ENCODE data around the gene MAFB. TPM values are rescaled to one million over a fixed set of nuclear protein-coding genes. Genes with fewer than 3 reads are reported as not detected.
A peak's percentile ranks its signal among the peaks of the same experiment; 100 is the strongest.
"Not testable (repeated sequence)": the region's sequence is repeated elsewhere in the genome, so short reads cannot be mapped to it uniquely, and the experiment has no call there.

Gene MAFB
- 2.0 and 2.3 TPM in 2 replicates for total RNA-seq

GRCh38 chr20:40689100-40689942 is at the start of gene MAFB:
Gene MAFB (minus strand): TSS chr20:40689236. CDS start chr20:40688850, 386 bp downstream.
- intact Hi-C loops (cut with micrococcal nuclease) = loop anchor here (10.0 kb wide), 1 partner anchor 805 kb away; no protein-coding TSS in a partner anchor
- DNase-seq (ENCODE audit: low spot score) = peak; percentile 13
- Mint-ChIP-seq H3K4me1 (ENCODE audit: low read depth) (no peaks in the 10 kb centered on the region), H3K27me3 (ENCODE audit: insufficient read depth) (peaks cover 79% of the 10 kb centered on the region), H3K4me3 (peak within 1 kb of the TSS; percentile 66), H3K27ac (peak within 1 kb of the TSS; percentile 70), H3K9me3 (no peaks in the 10 kb centered on the region), H3K36me3 (ENCODE audit: low read depth) (no peaks in the 10 kb centered on the region)

GRCh38 chr20:40736468-40736867 is 47.4 kb upstream of the MAFB start:
- intact Hi-C loops (cut with micrococcal nuclease); H3K36me3 Mint-ChIP-seq (ENCODE audit: low read depth); H3K4me1 Mint-ChIP-seq (ENCODE audit: low read depth); H3K4me3 Mint-ChIP-seq; DNase-seq (ENCODE audit: low spot score); H3K27ac Mint-ChIP-seq; H3K9me3 Mint-ChIP-seq; H3K27me3 Mint-ChIP-seq (ENCODE audit: insufficient read depth): not testable (repeated sequence)

GRCh38 chr20:40728996-40729395 is 40.0 kb upstream of the MAFB start:
- intact Hi-C loops (cut with micrococcal nuclease) = no loop called here
- no peak for DNase-seq (ENCODE audit: low spot score)
- Mint-ChIP-seq H3K27me3 (ENCODE audit: insufficient read depth) (peaks cover 20% of the 10 kb centered on the region), H3K9me3 (no peaks in the 10 kb centered on the region), H3K27ac (no peak overlapping the region), H3K4me1 (ENCODE audit: low read depth) (no peaks in the 10 kb centered on the region), H3K4me3 (no peak overlapping the region), H3K36me3 (ENCODE audit: low read depth) (no peaks in the 10 kb centered on the region)

GRCh38 chr20:40728470-40728869 is 39.4 kb upstream of the MAFB start:
- Mint-ChIP-seq H3K36me3 (ENCODE audit: low read depth) (no peaks in the 10 kb centered on the region), H3K4me3 (no peak overlapping the region), H3K4me1 (ENCODE audit: low read depth) (no peaks in the 10 kb centered on the region), H3K27ac (no peak overlapping the region), H3K9me3 (no peaks in the 10 kb centered on the region), H3K27me3 (ENCODE audit: insufficient read depth) (peaks cover 18% of the 10 kb centered on the region)
- intact Hi-C loops (cut with micrococcal nuclease) = no loop called here
- DNase-seq (ENCODE audit: low spot score) = no peak

GRCh38 chr20:40727960-40728359 is 38.9 kb upstream of the MAFB start:
- intact Hi-C loops (cut with micrococcal nuclease) = no loop called here
- Mint-ChIP-seq H3K27ac (no peak overlapping the region), H3K27me3 (ENCODE audit: insufficient read depth) (peaks cover 17% of the 10 kb centered on the region), H3K4me3 (no peak overlapping the region), H3K36me3 (ENCODE audit: low read depth) (no peaks in the 10 kb centered on the region), H3K9me3 (no peaks in the 10 kb centered on the region), H3K4me1 (ENCODE audit: low read depth) (no peaks in the 10 kb centered on the region)
- DNase-seq (ENCODE audit: low spot score) = no peak

GRCh38 chr20:40726776-40727175 is 37.7 kb upstream of the MAFB start:
- Mint-ChIP-seq H3K9me3 (no peaks in the 10 kb centered on the region), H3K27ac (no peak overlapping the region), H3K27me3 (ENCODE audit: insufficient read depth) (peaks cover 19% of the 10 kb centered on the region), H3K4me1 (ENCODE audit: low read depth) (no peaks in the 10 kb centered on the region), H3K4me3 (no peak overlapping the region), H3K36me3 (ENCODE audit: low read depth) (no peaks in the 10 kb centered on the region)
- DNase-seq (ENCODE audit: low spot score) = no peak
- intact Hi-C loops (cut with micrococcal nuclease) = no loop called here

- Mint-ChIP-seq H3K36me3 (ENCODE audit: low read depth) (no peaks in the 10 kb centered on the region), H3K27me3 (ENCODE audit: insufficient read depth) (peaks cover 15% of the 10 kb centered on the region), H3K4me1 (ENCODE audit: low read depth) (no peaks in the 10 kb centered on the region), H3K9me3 (no peaks in the 10 kb centered on the region), H3K4me3 (no peak overlapping the region), H3K27ac (no peak overlapping the region)
- DNase-seq (ENCODE audit: low spot score) = no peak
- intact Hi-C loops (cut with micrococcal nuclease) = no loop called here
Measured at GRCh38 chr20:40724566-40724965, 35.5 kb upstream of the MAFB start.

- DNase-seq (ENCODE audit: low spot score) = no peak
- no peak overlapping the region for H3K27ac Mint-ChIP-seq
- H3K36me3 Mint-ChIP-seq (ENCODE audit: low read depth) = no peaks in the 10 kb centered on the region
- H3K27me3 Mint-ChIP-seq (ENCODE audit: insufficient read depth) = peaks cover 8% of the 10 kb centered on the region
- H3K9me3 Mint-ChIP-seq = no peaks in the 10 kb centered on the region
- intact Hi-C loops (cut with micrococcal nuclease) = no loop called here
- no peaks in the 10 kb centered on the region for H3K4me1 Mint-ChIP-seq (ENCODE audit: low read depth)
- H3K4me3 Mint-ChIP-seq = no peak overlapping the region
Measured at GRCh38 chr20:40720826-40721225, 31.8 kb upstream of the MAFB start.

GRCh38 chr20:40720099-40720498 is 31.1 kb upstream of the MAFB start:
- intact Hi-C loops (cut with micrococcal nuclease) = no loop called here
- Mint-ChIP-seq H3K36me3 (ENCODE audit: low read depth) (no peaks in the 10 kb centered on the region), H3K9me3 (no peaks in the 10 kb centered on the region), H3K4me1 (ENCODE audit: low read depth) (no peaks in the 10 kb centered on the region), H3K27ac (no peak overlapping the region), H3K4me3 (no peak overlapping the region), H3K27me3 (ENCODE audit: insufficient read depth) (peaks cover 3% of the 10 kb centered on the region)
- no peak for DNase-seq (ENCODE audit: low spot score)

GRCh38 chr20:40718982-40719729 is 30.1 kb upstream of the MAFB start:
- DNase-seq (ENCODE audit: low spot score) = no peak
- no peaks in the 10 kb centered on the region for H3K4me1 Mint-ChIP-seq (ENCODE audit: low read depth)
- H3K36me3 Mint-ChIP-seq (ENCODE audit: low read depth) = no peaks in the 10 kb centered on the region

GRCh38 chr20:40718214-40718977 is 29.4 kb upstream of the MAFB start:
- no peaks in the 10 kb centered on the region for H3K36me3 Mint-ChIP-seq (ENCODE audit: low read depth)
- no peak overlapping the region for H3K4me3 Mint-ChIP-seq
- intact Hi-C loops (cut with micrococcal nuclease) = no loop called here
- no peak for DNase-seq (ENCODE audit: low spot score)
- H3K4me1 Mint-ChIP-seq (ENCODE audit: low read depth) = no peaks in the 10 kb centered on the region
- H3K9me3 Mint-ChIP-seq = no peaks in the 10 kb centered on the region
- no peak overlapping the region for H3K27ac Mint-ChIP-seq
- peaks cover 3% of the 10 kb centered on the region for H3K27me3 Mint-ChIP-seq (ENCODE audit: insufficient read depth)

More at GRCh38 chr20:40718982-40719729, 30.1 kb upstream of the MAFB start:
- H3K9me3 Mint-ChIP-seq = no peaks in the 10 kb centered on the region
- intact Hi-C loops (cut with micrococcal nuclease) = no loop called here
- peaks cover 3% of the 10 kb centered on the region for H3K27me3 Mint-ChIP-seq (ENCODE audit: insufficient read depth)
- no peak overlapping the region for H3K4me3 Mint-ChIP-seq
- H3K27ac Mint-ChIP-seq = no peak overlapping the region

GRCh38 chr20:40717343-40717865 is 28.4 kb upstream of the MAFB start:
- intact Hi-C loops (cut with micrococcal nuclease) = no loop called here

More at GRCh38 chr20:40717343-40717865, 28.4 kb upstream of the MAFB start:
- H3K9me3 Mint-ChIP-seq = no peaks in the 10 kb centered on the region
- no peak for DNase-seq (ENCODE audit: low spot score)
- no peak overlapping the region for H3K27ac Mint-ChIP-seq
- H3K36me3 Mint-ChIP-seq (ENCODE audit: low read depth) = no peaks in the 10 kb centered on the region
- no peak overlapping the region for H3K4me3 Mint-ChIP-seq
- H3K4me1 Mint-ChIP-seq (ENCODE audit: low read depth) = no peaks in the 10 kb centered on the region
- no peaks in the 10 kb centered on the region for H3K27me3 Mint-ChIP-seq (ENCODE audit: insufficient read depth)

All from activated T-helper 1 cell treated with anti-CD3 and anti-CD28 coated beads, Interleukin-12 subunit alpha, Interleukin-12 subunit beta, Interleukin-2, Interleukin-4 antibody, amounts not matched to agents 30 ng/mL and 10 ng/mL and 1 ng/mL, durations not matched to agents 14 hours and 24 hours and 36 hours (primary cell).